Activated CD4-positive, alpha-beta memory T cell treated with anti-CD3 and anti-CD28 coated beads, Interleukin-2, amount 10 ng/mL, durations not matched to agents 7 days and 5 days (primary cell): ENCODE measurements around the gene CAPNS1. TPM values are rescaled to one million over a fixed set of nuclear protein-coding genes. Genes with fewer than 3 reads are reported as not detected.
"Not testable (repeated sequence)": the region's sequence is repeated elsewhere in the genome, so short reads cannot be mapped to it uniquely, and the experiment has no call there.

Experiments used
- CTCF ChIA-PET: fragments of 350-600 bp; sonication (Branson Sonifier 250); formaldehyde crosslinking; loops from one replicate; lab custom pipeline; 2021; ENCODE audit warnings: antibody characterized with exemption, inconsistent platforms; lab: Charles Lee
- POLR2A ChIA-PET: fragments of 350-600 bp; sonication (Branson Sonifier 250); formaldehyde crosslinking; loops from one replicate; lab custom pipeline; 2021; ENCODE audit warnings: antibody characterized with exemption; lab: Charles Lee
- DNase-seq: peaks from one replicate; pipeline ENCODE4 v3.0.0-alpha.2; 2020
- H3K27ac Mint-ChIP-seq: one replicate; pipeline ENCODE4 v1.8.0; 2021; ENCODE audit warnings: mild to moderate bottlenecking, mixed read lengths
- H3K27me3 Mint-ChIP-seq: one replicate; pipeline ENCODE4 v1.8.0; 2021; ENCODE audit warnings: mixed read lengths
- H3K36me3 Mint-ChIP-seq: one replicate; pipeline ENCODE4 v1.8.0; 2021; ENCODE audit warnings: low read depth, mixed read lengths
- H3K4me1 Mint-ChIP-seq: one replicate; pipeline ENCODE4 v1.8.0; 2021; ENCODE audit warnings: mixed read lengths
- H3K4me3 Mint-ChIP-seq: one replicate; pipeline ENCODE4 v1.8.0; 2021; ENCODE audit warnings: mild to moderate bottlenecking, mixed read lengths
- H3K9me3 Mint-ChIP-seq: one replicate; pipeline ENCODE4 v1.8.0; 2021; ENCODE audit warnings: mixed read lengths
- total RNA-seq, 2 experiments: library from RNA; stranded (reverse); gene quantifications; one replicate each; pipeline ENCODE4 v1.2.3, GENCODE V29; 2021

The CAPNS1 gene
- total RNA-seq, 2 experiments from 2014 or later, result 520 to 539 TPM

DNA sequence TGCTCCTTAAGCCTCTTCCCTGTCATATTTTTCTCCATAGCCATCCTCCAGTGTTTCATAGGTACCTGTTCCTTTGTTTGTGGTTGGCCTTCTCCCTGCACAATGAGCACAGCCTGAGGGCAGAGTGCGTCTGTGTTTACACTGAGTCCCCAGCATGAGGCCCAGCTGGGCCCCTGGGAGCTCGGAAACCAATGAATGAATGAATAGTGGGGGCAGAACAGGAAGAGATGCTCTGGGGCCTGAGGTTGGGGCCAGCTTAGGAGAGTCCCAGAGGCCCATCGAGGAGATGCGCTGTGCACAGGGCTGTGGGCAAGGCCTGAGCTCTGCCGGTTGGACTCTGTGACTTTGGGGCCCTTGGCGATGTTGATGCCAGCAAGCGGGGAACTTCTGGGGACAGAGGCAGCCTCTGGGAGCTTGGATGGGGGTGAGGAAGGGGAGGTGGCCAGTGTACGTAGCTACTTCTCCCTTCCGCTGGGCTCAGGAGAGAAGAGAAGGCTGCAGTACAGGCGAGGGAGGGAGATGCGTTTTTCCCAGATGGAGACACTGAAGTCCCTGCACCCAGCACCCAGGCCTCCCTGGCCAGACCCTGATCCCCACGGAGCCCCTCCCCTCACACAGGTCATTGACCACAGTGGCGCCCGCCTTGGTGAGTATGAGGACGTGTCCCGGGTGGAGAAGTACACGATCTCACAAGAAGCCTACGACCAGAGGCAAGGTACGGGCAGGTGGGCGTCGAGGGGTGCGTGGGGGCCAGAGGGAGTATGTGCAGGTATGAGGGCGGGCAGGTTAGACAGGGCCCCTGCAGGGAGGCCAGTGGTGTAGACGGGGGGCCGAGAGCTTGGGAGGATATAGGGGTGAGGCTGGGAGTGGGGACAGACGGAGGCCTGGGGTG, 19.5 kb upstream of the CAPNS1 start:
- Mint-ChIP-seq H3K4me1 (peaks cover 33% of the 10 kb centered on the region), H3K36me3 (peaks cover 49% of the 10 kb centered on the region), H3K9me3 (no peaks in the 10 kb centered on the region), H3K27me3 (no peaks in the 10 kb centered on the region), H3K27ac (no peak overlapping the region), H3K4me3 (no peak overlapping the region)
- no peak for DNase-seq
- ChIA-PET POLR2A (no interaction called here), CTCF (no interaction called here)

DNA sequence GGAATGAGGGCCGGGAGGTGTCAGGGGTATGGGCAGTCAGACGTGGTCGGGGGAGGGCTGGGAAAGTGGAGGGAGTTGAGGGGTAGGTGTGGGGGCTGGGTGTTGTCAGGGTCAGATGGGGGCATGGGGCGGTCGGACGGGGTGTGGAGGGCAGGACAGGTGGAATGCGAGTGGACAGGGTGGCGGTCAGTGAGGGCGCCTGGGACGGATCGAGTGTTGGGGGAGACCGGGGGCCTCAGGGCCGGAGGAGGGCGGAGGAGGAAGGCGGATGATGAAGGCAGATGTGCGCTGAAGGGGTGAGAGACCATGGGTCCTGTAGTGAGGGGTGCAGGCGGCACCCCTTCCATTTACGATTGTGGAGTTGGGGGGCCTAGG, 18.9 kb upstream of the CAPNS1 start:
- DNase-seq, result no peak
- no peaks in the 10 kb centered on the region for H3K9me3 Mint-ChIP-seq
- peaks cover 55% of the 10 kb centered on the region for H3K36me3 Mint-ChIP-seq
- no peak overlapping the region for H3K27ac Mint-ChIP-seq
- ChIA-PET POLR2A (interaction anchor here (1.0 kb wide), 1 partner anchor 23 kb away, joined by 4 read pairs; no protein-coding TSS in a partner anchor), CTCF (no interaction called here)
- H3K4me3 Mint-ChIP-seq, result no peak overlapping the region
- no peaks in the 10 kb centered on the region for H3K27me3 Mint-ChIP-seq
- H3K4me1 Mint-ChIP-seq, result peaks cover 38% of the 10 kb centered on the region

- no peak for DNase-seq
- no peak overlapping the region for H3K4me3 Mint-ChIP-seq
- H3K9me3 Mint-ChIP-seq, result no peaks in the 10 kb centered on the region
- CTCF ChIA-PET, result no interaction called here
- no peaks in the 10 kb centered on the region for H3K27me3 Mint-ChIP-seq
- H3K4me1 Mint-ChIP-seq, result peaks cover 32% of the 10 kb centered on the region
- H3K27ac Mint-ChIP-seq, result no peak overlapping the region
- POLR2A ChIA-PET, result interaction anchor here (1.0 kb wide), 1 partner anchor 24 kb away, joined by 4 read pairs; no protein-coding TSS in a partner anchor
- peaks cover 52% of the 10 kb centered on the region for H3K36me3 Mint-ChIP-seq
Observed at GRCh38 chr19:36121486-36122124, 18.3 kb upstream of the CAPNS1 start.

DNA sequence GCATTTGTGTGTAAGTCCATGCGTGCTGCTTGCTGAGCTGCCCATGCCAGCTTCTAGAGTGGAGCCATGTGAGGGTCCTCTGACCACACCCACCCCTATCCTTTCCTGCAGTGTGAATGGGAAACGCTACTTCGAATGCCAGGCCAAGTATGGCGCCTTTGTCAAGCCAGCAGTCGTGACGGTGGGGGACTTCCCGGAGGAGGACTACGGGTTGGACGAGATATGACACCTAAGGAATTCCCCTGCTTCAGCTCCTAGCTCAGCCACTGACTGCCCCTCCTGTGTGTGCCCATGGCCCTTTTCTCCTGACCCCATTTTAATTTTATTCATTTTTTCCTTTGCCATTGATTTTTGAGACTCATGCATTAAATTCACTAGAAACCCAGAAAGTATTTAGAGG, 14.3 kb upstream of the CAPNS1 start:
- no peak overlapping the region for H3K4me3 Mint-ChIP-seq
- POLR2A ChIA-PET, result interaction anchor here (1.3 to 2.0 kb wide), 2 partner anchors 10 to 44 kb away, joined by 3 to 8 read pairs; no protein-coding TSS in a partner anchor
- no peaks in the 10 kb centered on the region for H3K9me3 Mint-ChIP-seq
- H3K4me1 Mint-ChIP-seq, result peaks cover 24% of the 10 kb centered on the region
- peaks cover 20% of the 10 kb centered on the region for H3K36me3 Mint-ChIP-seq
- no peak for DNase-seq
- H3K27me3 Mint-ChIP-seq, result no peaks in the 10 kb centered on the region
- CTCF ChIA-PET, result interaction anchor here (7.6 kb wide), 1 partner anchor 45 kb away, joined by 150 read pairs; no protein-coding TSS in a partner anchor
- H3K27ac Mint-ChIP-seq, result no peak overlapping the region

DNA sequence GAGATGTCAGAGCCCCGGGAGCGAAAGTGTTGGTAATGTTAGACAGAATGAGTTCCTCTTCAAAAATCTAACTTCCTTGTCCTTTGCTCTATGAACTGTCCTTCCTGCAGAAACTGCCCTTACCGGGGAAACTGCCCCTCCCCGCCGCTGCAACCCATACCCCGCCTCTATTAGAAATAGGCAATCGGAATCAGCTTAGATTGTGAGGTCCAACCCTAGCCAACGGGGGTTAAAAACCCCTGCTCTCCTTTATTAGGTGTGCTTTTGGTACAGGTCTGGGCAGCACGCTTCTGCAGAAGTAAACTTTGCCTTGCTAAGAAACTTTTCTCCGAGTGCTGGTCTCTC, 11.5 kb upstream of the CAPNS1 start:
- Mint-ChIP-seq H3K9me3 (no peaks in the 10 kb centered on the region), H3K27ac (peak overlapping the region; percentile 92), H3K36me3 (peaks cover 8% of the 10 kb centered on the region), H3K27me3 (no peaks in the 10 kb centered on the region), H3K4me1 (peaks cover 48% of the 10 kb centered on the region), H3K4me3 (peak overlapping the region; percentile 79)
- ChIA-PET POLR2A (interaction anchor here (1.1 to 3.8 kb wide), 9 partner anchors 9 to 644 kb away, joined by 3 to 43 read pairs (median 10); partner anchors contain the start of genes ALKBH6, CAPNS1, POLR2I and TBCB), CTCF (interaction anchor here (0.7 to 7.6 kb wide), 22 partner anchors 9 to 956 kb away, joined by 3 to 150 read pairs (median 5); partner anchors contain the start of genes CAPNS1, POLR2I, TBCB and THAP8)
- no peak for DNase-seq

DNA sequence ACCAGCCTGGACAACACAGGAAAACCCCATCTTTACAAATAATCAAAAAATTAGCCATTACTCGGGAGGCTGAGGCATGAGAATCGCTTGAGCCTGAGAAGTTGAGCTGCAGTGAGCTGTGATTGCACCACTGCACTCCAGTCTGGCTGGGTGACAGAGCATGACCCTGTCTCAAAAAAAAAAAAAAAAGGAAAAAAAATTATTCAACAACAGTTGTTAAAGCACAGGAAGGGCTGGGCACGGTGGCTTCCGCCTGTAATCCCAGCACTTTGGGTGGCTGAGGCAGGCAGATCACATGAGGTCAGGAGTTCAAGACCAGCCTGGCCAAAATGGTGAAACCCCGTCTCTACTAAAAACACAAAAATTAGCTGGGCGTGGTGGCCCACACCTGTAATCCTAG, 8.6 kb upstream of the CAPNS1 start:
- H3K27me3 Mint-ChIP-seq, H3K36me3 Mint-ChIP-seq, H3K9me3 Mint-ChIP-seq, H3K4me3 Mint-ChIP-seq: not testable (repeated sequence)
- Mint-ChIP-seq H3K4me1 (peaks cover 56% of the 10 kb centered on the region), H3K27ac (peak overlapping the region; percentile 87)
- CTCF ChIA-PET, result interaction anchor here (7.6 kb wide), 1 partner anchor 39 kb away, joined by 150 read pairs; no protein-coding TSS in a partner anchor
- DNase-seq, result peak; percentile 34
- POLR2A ChIA-PET, result interaction anchor here (1.5 to 2.0 kb wide), 3 partner anchors 9 to 84 kb away, joined by 9 to 13 read pairs (median 9); partner anchors contain the start of genes CAPNS1, POLR2I, TBCB and ZNF146

DNA sequence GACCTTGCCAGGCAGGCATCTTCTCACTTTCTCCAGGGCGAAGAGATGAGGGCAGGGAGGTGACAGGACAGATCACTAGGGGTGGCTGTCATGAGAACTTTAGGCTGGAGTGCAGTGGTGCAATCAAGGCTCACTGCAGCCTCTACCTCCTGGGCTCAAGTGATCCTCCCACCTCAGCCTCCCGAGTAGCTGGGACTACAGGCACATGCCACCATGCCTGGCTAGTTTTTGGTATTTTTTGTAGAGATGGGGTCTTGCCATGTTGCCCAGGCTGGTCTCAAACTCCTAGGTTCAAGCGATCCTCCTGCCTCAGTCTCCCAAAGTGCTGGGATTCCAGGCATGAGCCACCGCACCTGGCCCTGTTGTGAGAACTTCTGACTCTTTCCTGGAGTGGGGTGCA, 5.0 kb upstream of the CAPNS1 start:
- H3K27ac Mint-ChIP-seq, H3K36me3 Mint-ChIP-seq, H3K4me3 Mint-ChIP-seq, H3K27me3 Mint-ChIP-seq, DNase-seq, CTCF ChIA-PET, H3K9me3 Mint-ChIP-seq: not testable (repeated sequence)
- POLR2A ChIA-PET, result interaction anchor here (1.2 kb wide), 1 partner anchor 20 kb away, joined by 3 read pairs; the partner anchor contains the start of genes POLR2I and TBCB
- H3K4me1 Mint-ChIP-seq, result peaks cover 63% of the 10 kb centered on the region

DNA sequence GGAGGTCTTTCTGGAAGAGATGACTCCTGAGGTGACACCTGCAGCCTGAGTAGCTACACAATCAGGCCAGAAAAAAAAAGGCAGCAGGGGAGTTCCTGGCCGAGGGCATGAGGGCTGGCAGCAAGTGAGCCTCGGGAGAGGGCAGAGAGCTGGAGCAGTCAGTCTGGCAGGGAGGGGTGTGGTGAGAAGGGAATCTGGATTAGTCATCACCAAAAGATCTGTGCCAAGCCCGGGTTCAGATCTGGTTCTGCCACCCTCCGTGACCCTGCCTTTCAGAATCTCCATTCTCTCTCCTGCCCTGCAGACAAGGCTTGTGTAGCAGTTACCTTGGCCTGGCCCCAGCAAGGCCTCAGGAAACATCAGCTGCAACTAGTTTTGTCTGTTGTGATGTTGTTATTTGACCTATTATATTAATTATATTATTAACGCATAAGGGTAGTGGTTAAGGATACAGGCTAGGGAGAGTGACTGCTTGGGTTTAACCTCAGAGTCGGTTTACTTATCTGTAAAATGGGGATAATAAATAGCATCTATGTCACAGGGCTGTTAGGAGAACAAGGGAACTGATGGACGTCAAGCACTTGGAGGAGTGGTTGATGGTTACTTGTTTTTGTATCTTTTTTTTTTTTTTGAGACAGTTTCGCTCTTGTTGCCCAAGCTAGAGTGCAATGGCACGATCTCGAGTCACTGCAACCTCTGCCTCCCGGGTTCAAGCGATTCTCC, 2.7 kb upstream of the CAPNS1 start:
- Mint-ChIP-seq H3K4me3 (no peak overlapping the region), H3K27me3 (no peaks in the 10 kb centered on the region), H3K9me3 (no peaks in the 10 kb centered on the region), H3K4me1 (peaks cover 57% of the 10 kb centered on the region), H3K27ac (peak overlapping the region; percentile 83), H3K36me3 (peaks cover 18% of the 10 kb centered on the region)
- ChIA-PET CTCF (interaction anchor here (1.1 to 3.8 kb wide), 2 partner anchors 9 to 30 kb away, joined by 3 to 31 read pairs; no protein-coding TSS in a partner anchor), POLR2A (interaction anchor here (1.4 to 3.1 kb wide), 2 partner anchors 9 to 22 kb away, joined by 3 to 14 read pairs; partner anchors contain the start of gene TBCB)
- peak; percentile 28 for DNase-seq

DNA sequence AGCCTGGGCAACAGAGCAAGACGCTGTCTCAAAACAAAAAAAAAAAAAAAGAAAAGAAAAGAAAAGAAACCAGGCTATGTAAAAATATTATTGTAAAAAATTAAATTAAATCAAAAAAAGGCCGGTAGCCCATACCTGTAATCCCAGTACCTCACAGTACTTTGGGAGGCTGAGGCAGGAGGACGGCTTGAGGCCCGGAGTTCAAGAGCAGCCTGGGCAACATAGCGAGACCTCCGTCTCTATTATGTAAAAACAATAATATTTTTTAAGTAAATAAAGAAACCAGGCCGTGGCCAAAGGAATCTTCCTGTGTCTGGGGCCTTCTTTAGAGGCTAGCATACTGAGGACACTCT, 770 bp upstream of the CAPNS1 start:
- ChIA-PET CTCF (interaction anchor here (1.0 to 3.8 kb wide), 4 partner anchors 11 to 75 kb away, joined by 3 to 31 read pairs (median 8); partner anchors contain the start of genes ZNF146 and ZNF565), POLR2A (interaction anchor here (0.7 to 3.1 kb wide), 9 partner anchors 8 to 240 kb away, joined by 3 to 43 read pairs (median 9); partner anchors contain the start of genes POLR2I, TBCB, ZNF146 and ZNF565)
- H3K36me3 Mint-ChIP-seq, result peaks cover 29% of the 10 kb centered on the region
- peak overlapping the region; percentile 92 for H3K4me3 Mint-ChIP-seq
- peak overlapping the region; percentile 98 for H3K27ac Mint-ChIP-seq
- no peaks in the 10 kb centered on the region for H3K9me3 Mint-ChIP-seq
- no peak for DNase-seq
- H3K27me3 Mint-ChIP-seq, result no peaks in the 10 kb centered on the region
- peaks cover 50% of the 10 kb centered on the region for H3K4me1 Mint-ChIP-seq

DNA sequence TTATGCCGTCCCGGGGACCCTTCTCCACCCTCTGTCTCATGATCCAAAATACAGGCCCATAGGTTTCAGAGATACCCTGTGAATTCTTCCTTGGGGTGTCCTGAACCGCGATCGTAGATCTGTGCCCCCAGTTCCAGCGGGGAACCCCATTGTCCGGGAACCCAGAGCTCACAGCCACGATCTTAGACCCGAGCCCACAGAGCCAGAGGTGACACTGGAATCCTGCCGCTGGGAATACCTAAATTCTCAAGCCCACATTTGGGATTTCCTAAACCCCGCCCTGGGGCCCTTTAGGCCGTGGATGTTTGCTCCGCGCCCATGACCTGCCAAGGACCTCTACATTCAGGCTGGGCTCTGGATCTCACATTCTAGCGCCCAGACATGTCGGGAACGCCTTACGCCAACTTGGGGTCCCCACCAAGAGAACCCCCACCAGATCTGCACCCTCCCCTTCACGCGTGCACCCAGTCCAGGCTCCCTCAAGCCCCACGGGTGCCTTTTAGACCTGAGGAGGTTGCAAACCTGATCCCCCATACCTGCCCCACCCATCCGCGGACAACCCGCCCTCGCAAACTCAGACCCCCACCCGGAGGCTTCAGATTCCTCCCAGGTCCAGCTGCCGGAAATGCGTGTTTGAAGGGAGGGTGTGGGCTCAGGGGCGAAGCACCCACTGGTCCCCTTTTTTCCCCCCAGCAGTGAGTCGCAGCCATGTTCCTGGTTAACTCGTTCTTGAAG, 605 bp downstream of the CAPNS1 start:
- no peaks in the 10 kb centered on the region for H3K9me3 Mint-ChIP-seq
- no peak for DNase-seq
- peaks cover 46% of the 10 kb centered on the region for H3K4me1 Mint-ChIP-seq
- ChIA-PET POLR2A (interaction anchor here (0.7 to 2.0 kb wide), 10 partner anchors 10 to 237 kb away, joined by 3 to 43 read pairs (median 5); partner anchors contain the start of genes POLR2I, TBCB, WDR62 and ZNF146), CTCF (interaction anchor here (0.8 to 1.5 kb wide), 4 partner anchors 13 to 74 kb away, joined by 3 to 12 read pairs (median 4); partner anchors contain the start of genes ZNF146 and ZNF565)
- H3K27me3 Mint-ChIP-seq, result no peaks in the 10 kb centered on the region
- H3K27ac Mint-ChIP-seq, result peak overlapping the region; percentile 98
- peak overlapping the region; percentile 92 for H3K4me3 Mint-ChIP-seq
- peaks cover 38% of the 10 kb centered on the region for H3K36me3 Mint-ChIP-seq
